ENCODE data around the gene UFSP1. TPM values are rescaled to one million over a fixed set of nuclear protein-coding genes. Genes with fewer than 3 reads are reported as not detected.
A peak's percentile ranks its signal among the peaks of the same experiment; 100 is the strongest.

UFSP1 gene
- total and polyA plus RNA-seq, 2 of the 13 experiments (the other 11 are each of a cell fraction or from before 2014, with no cell fraction given) = 0.65 to 3.3 TPM

DNA sequence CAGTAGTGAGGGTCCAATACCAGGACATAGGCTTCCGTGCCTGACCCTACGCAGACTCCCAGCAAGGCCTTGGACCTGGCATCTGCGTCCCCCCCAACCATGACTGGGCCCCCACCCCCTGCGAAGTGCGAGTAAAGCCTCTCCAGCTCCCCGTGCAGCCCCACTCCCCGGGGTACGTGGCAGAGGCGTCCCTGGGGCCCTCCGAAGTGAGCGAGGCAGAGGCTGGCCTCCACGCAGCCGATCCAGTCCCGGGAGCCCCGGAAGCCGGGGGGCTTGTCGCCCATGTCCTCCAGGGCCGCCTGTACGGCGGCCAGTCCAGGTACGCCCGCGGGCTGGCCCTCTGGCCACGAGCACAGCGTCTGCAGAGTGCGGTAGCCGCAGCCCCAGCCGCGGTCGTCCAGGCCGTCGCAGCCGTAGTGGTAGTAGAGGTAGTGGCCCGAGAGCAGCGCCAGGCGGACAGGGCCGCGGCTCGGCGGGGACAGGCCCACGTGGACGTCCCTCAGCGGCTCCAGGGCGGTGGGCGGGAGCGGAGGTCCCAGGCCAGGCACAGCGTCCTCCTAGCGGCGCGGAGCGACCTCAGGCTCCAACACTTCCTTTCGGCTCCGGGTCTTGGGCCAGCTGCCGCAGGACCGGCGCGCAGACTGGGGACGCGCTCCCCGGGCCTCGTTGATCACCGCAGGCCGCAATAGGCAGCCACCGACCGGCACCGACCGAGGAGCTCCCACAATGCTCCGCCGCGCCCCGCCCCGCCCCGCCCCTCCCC is at the start of gene UFSP1 (continued):
- TF ChIP-seq PCBP1 (IDR thresholded peaks at IDR 0.05; ENCODE audit: borderline replicate concordance, low read depth, low read length) (0 out of 2 replicates have a peak, but pooled peaks have one; percentile 14), ZNF253 (CRISPR knock-in tag; IDR thresholded peaks at IDR 0.05; ENCODE audit: borderline replicate concordance) (peak; percentile 15; the same call in 1 of the 2 replicates), ADNP (CRISPR knock-in tag; IDR thresholded peaks at IDR 0.05) (no peak), RXRA (CRISPR knock-in tag; IDR thresholded peaks at IDR 0.05) (no peak), ZNF652 (CRISPR knock-in tag; IDR thresholded peaks at IDR 0.05; ENCODE audit: borderline replicate concordance, low read depth) (no peak), ZSCAN22 (CRISPR knock-in tag; IDR thresholded peaks at IDR 0.05) (no peak), ZFP36L1 (CRISPR knock-in tag; IDR thresholded peaks at IDR 0.05) (no peak; the same call in 1 of the 2 replicates), KLF9 (CRISPR knock-in tag; IDR thresholded peaks at IDR 0.05; ENCODE audit: low read depth) (no peak), POLR2AphosphoS5 (IDR thresholded peaks at IDR 0.05; ENCODE audit: low read depth, low read length) (0 out of 2 replicates have a peak, but pooled peaks have one; percentile 53), CCDC6 (CRISPR knock-in tag; IDR thresholded peaks at IDR 0.05) (peak; percentile 37; the same call in 1 of the 2 replicates), MTF2 (CRISPR knock-in tag; IDR thresholded peaks at IDR 0.05; ENCODE audit: borderline replicate concordance) (no peak), TBL1XR1 (IDR thresholded peaks at IDR 0.05; ENCODE audit: borderline replicate concordance, low read length, partially characterized antibody) (no peak), ZNF121 (CRISPR knock-in tag; IDR thresholded peaks at IDR 0.05) (peak; percentile 13; the same call in 1 of the 2 replicates), ZNF761 (CRISPR knock-in tag; conservative IDR thresholded peaks at IDR 0.05) (no peak), RAD51 (IDR thresholded peaks at IDR 0.05; ENCODE audit: borderline replicate concordance) (no peak), MYNN (CRISPR knock-in tag; IDR thresholded peaks at IDR 0.05; ENCODE audit: low read depth) (no peak), FOXA3 (CRISPR knock-in tag; IDR thresholded peaks at IDR 0.05) (0 out of 2 replicates have a peak, but pooled peaks have one; percentile 14)
- TF ChIP-seq, protein P1, sequence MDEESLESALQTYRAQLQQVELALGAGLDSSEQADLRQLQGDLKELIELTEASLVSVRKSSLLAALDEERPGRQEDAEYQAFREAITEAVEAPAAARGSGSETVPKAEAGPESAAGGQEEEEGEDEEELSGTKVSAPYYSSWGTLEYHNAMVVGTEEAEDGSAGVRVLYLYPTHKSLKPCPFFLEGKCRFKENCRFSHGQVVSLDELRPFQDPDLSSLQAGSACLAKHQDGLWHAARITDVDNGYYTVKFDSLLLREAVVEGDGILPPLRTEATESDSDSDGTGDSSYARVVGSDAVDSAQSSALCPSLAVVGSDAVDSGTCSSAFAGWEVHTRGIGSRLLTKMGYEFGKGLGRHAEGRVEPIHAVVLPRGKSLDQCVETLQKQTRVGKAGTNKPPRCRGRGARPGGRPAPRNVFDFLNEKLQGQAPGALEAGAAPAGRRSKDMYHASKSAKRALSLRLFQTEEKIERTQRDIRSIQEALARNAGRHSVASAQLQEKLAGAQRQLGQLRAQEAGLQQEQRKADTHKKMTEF (CRISPR knock-in tag; IDR thresholded peaks at IDR 0.05) = peak; percentile 78; the same call in 1 of the 2 replicates
- TF ChIP-seq, protein P2, sequence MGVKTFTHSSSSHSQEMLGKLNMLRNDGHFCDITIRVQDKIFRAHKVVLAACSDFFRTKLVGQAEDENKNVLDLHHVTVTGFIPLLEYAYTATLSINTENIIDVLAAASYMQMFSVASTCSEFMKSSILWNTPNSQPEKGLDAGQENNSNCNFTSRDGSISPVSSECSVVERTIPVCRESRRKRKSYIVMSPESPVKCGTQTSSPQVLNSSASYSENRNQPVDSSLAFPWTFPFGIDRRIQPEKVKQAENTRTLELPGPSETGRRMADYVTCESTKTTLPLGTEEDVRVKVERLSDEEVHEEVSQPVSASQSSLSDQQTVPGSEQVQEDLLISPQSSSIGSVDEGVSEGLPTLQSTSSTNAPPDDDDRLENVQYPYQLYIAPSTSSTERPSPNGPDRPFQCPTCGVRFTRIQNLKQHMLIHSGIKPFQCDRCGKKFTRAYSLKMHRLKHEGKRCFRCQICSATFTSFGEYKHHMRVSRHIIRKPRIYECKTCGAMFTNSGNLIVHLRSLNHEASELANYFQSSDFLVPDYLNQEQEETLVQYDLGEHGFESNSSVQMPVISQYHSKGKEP (CRISPR knock-in tag; IDR thresholded peaks at IDR 0.05) = no peak
- TF ChIP-seq, protein P3, sequence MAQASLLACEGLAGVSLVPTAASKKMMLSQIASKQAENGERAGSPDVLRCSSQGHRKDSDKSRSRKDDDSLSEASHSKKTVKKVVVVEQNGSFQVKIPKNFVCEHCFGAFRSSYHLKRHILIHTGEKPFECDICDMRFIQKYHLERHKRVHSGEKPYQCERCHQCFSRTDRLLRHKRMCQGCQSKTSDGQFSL (CRISPR knock-in tag; IDR thresholded peaks at IDR 0.05) = no peak
- TF ChIP-seq, protein P4, sequence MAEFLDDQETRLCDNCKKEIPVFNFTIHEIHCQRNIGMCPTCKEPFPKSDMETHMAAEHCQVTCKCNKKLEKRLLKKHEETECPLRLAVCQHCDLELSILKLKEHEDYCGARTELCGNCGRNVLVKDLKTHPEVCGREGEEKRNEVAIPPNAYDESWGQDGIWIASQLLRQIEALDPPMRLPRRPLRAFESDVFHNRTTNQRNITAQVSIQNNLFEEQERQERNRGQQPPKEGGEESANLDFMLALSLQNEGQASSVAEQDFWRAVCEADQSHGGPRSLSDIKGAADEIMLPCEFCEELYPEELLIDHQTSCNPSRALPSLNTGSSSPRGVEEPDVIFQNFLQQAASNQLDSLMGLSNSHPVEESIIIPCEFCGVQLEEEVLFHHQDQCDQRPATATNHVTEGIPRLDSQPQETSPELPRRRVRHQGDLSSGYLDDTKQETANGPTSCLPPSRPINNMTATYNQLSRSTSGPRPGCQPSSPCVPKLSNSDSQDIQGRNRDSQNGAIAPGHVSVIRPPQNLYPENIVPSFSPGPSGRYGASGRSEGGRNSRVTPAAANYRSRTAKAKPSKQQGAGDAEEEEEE (CRISPR knock-in tag; IDR thresholded peaks at IDR 0.05; ENCODE audit: borderline replicate concordance) = no peak

All from HepG2 (cell line).